Ovary (tissue), 3 donors: ENCODE results near the gene ALPG.

Source experiments
- EP300 ChIP-seq: sonication (generic); formaldehyde crosslinking; IDR thresholded peaks from one replicate; pipeline ENCODE4 v1.6.1; 2017; ENCODE audit warnings: antibody characterized with exemption
- TF ChIP-seq, protein P1 (sequence below), 3 donors: fragments of 450-650 bp in 2 of 3; fragments of 200-600 bp in 1 of 3; IDR thresholded peaks; one replicate each; pipeline versions ENCODE4 v1.5.1 to v1.8.0; 2016 to 2022; ENCODE audit warnings: antibody characterized with exemption in 3 of 3, mild to moderate bottlenecking in 1 of 3
- donor health status: DM: no; HTN: no; CAD: no.

DNA sequence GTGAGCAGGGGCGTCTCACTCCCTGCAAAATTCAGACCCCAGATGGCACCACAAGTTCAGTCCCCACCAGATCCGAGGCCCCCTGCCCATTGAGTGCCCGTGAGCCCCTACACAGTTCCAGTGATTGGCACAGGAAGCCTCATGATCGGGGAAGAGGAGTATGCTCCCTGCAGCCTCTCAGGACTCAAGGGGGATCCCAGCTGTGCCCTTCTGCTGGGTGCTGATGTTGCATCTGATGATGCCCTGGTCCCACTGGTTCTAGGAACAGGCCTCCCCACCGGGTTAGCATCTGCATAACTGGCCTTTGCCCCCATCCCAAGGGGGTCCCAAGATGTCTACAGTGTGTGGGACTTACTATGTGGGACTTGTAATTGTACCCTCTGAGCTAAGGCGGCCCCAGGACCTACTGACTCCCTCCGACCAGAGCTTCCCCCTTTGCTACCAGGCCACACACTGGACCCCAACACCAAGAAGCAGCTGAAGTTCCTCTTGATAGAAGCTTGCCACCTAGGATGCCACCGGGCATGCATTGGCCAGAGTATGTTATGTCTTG lies 8.6 kb downstream of the ALPG start:
- TF ChIP-seq, protein P1, sequence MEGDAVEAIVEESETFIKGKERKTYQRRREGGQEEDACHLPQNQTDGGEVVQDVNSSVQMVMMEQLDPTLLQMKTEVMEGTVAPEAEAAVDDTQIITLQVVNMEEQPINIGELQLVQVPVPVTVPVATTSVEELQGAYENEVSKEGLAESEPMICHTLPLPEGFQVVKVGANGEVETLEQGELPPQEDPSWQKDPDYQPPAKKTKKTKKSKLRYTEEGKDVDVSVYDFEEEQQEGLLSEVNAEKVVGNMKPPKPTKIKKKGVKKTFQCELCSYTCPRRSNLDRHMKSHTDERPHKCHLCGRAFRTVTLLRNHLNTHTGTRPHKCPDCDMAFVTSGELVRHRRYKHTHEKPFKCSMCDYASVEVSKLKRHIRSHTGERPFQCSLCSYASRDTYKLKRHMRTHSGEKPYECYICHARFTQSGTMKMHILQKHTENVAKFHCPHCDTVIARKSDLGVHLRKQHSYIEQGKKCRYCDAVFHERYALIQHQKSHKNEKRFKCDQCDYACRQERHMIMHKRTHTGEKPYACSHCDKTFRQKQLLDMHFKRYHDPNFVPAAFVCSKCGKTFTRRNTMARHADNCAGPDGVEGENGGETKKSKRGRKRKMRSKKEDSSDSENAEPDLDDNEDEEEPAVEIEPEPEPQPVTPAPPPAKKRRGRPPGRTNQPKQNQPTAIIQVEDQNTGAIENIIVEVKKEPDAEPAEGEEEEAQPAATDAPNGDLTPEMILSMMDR (IDR thresholded peaks at IDR 0.05): no peak
- no peak for TF ChIP-seq EP300
